ENCODE data around the gene RCAN3. TPM values are rescaled to one million over a fixed set of nuclear protein-coding genes. Genes with fewer than 3 reads are reported as not detected.
A peak's percentile ranks its signal among the peaks of the same experiment; 100 is the strongest.
"Not testable (repeated sequence)": the region's sequence is repeated elsewhere in the genome, so short reads cannot be mapped to it uniquely, and the experiment has no call there.

RCAN3 gene
- 1.4 and 1.7 TPM in 2 replicates for total RNA-seq

GRCh38 chr1:24502709-24503058, at the start of gene RCAN3:
TSS of gene RCAN3 (plus strand) at chr1:24502836. CDS start at chr1:24514373, 11,537 bp downstream.
- DNase-seq (ENCODE audit: low read depth in 2 of 2) = peak; percentile 80 to 83

- no peak for DNase-seq (ENCODE audit: low read depth in 2 of 2)
Observed at GRCh38 chr1:24452922-24453485, 49.6 kb upstream of the RCAN3 start.

GRCh38 chr1:24454673-24455072, 48.0 kb upstream of the RCAN3 start:
- DNase-seq (ENCODE audit: low read depth in 2 of 2) = no peak

GRCh38 chr1:24455272-24455671, 47.4 kb upstream of the RCAN3 start:
- no peak for DNase-seq (ENCODE audit: low read depth in 2 of 2)

- DNase-seq (ENCODE audit: low read depth in 2 of 2) = no peak
Observed at GRCh38 chr1:24457866-24458265, 44.8 kb upstream of the RCAN3 start.

- no peak for DNase-seq (ENCODE audit: low read depth in 2 of 2)
Observed at GRCh38 chr1:24459551-24460266, 42.9 kb upstream of the RCAN3 start.

- not testable (repeated sequence) for DNase-seq (ENCODE audit: low read depth in 2 of 2)
Observed at GRCh38 chr1:24462128-24462527, 40.5 kb upstream of the RCAN3 start.

- no peak for DNase-seq (ENCODE audit: low read depth in 2 of 2)
Observed at GRCh38 chr1:24463776-24464735, 38.6 kb upstream of the RCAN3 start.

GRCh38 chr1:24465099-24465498, 37.5 kb upstream of the RCAN3 start:
- DNase-seq (ENCODE audit: low read depth in 2 of 2) = no peak

- DNase-seq (ENCODE audit: low read depth in 2 of 2) = no peak
Observed at GRCh38 chr1:24465638-24466037, 37.0 kb upstream of the RCAN3 start.

- DNase-seq (ENCODE audit: low read depth in 2 of 2) = peak; percentile 8 to 12
Observed at GRCh38 chr1:24468685-24469316, 33.8 kb upstream of the RCAN3 start.

GRCh38 chr1:24470592-24470991, 32.0 kb upstream of the RCAN3 start:
- DNase-seq (ENCODE audit: low read depth in 2 of 2) = no peak

GRCh38 chr1:24472527-24473251, 29.9 kb upstream of the RCAN3 start:
- DNase-seq (ENCODE audit: low read depth in 2 of 2) = no peak

- DNase-seq (ENCODE audit: low read depth in 2 of 2) = no peak
Observed at GRCh38 chr1:24474193-24474592, 28.4 kb upstream of the RCAN3 start.

- DNase-seq (ENCODE audit: low read depth in 2 of 2) = no peak
Observed at GRCh38 chr1:24475700-24476099, 26.9 kb upstream of the RCAN3 start.

GRCh38 chr1:24476571-24476970, 26.1 kb upstream of the RCAN3 start:
- DNase-seq (ENCODE audit: low read depth in 2 of 2) = no peak

- DNase-seq (ENCODE audit: low read depth in 2 of 2) = no peak
Observed at GRCh38 chr1:24477309-24477708, 25.3 kb upstream of the RCAN3 start.

- DNase-seq (ENCODE audit: low read depth in 2 of 2) = peak in 1 of 2 donors; percentile 8
Observed at GRCh38 chr1:24481101-24481500, 21.5 kb upstream of the RCAN3 start.

GRCh38 chr1:24481843-24482610, 20.6 kb upstream of the RCAN3 start:
- no peak for DNase-seq (ENCODE audit: low read depth in 2 of 2)

GRCh38 chr1:24483441-24483840, 19.2 kb upstream of the RCAN3 start:
- DNase-seq (ENCODE audit: low read depth in 2 of 2) = no peak
